Activated T-cell treated with anti-CD3 and anti-CD28 coated beads for 24 hours (primary cell): Measurements from ENCODE around the gene FUNDC1.

Experiments
- DNase-seq: peaks from one replicate; pipeline ENCODE4 v3.0.0-alpha.2; 2020; ENCODE audit warnings: low read depth

The FUNDC1 gene

GRCh38 chrX:44480591-44480990 is 62.1 kb downstream of the FUNDC1 start:
- DNase-seq = no peak

DNA sequence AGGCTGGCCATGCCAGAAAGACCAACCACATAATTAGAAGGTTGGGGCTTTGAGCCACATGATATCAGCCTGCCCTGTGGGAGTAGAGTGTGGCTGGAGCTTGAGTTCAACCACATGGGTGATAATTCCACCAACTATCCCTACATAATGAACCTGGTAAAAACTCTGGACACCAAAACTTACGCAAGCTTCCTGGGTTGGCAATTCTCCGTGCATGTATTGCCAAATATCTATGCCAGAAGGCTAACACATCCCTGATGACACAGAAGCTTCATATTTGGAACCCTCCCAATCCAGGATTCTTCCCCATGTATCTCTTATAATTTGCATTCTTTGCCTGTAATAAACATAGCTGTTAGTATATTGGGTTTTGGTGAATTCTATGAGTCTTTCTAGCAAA is 68.2 kb downstream of the FUNDC1 start:
- no peak for DNase-seq
